Right forelimb (tissue), 1 donor: Measurements from ENCODE around the gene SULT1A3.
"Not testable (repeated sequence)": the region's sequence is repeated elsewhere in the genome, so short reads cannot be mapped to it uniquely, and the experiment has no call there.

Source experiments
- DNase-seq: peaks from one replicate; pipeline ENCODE4 v3.0.0-alpha.2; 2018

SULT1A3 gene

DNA sequence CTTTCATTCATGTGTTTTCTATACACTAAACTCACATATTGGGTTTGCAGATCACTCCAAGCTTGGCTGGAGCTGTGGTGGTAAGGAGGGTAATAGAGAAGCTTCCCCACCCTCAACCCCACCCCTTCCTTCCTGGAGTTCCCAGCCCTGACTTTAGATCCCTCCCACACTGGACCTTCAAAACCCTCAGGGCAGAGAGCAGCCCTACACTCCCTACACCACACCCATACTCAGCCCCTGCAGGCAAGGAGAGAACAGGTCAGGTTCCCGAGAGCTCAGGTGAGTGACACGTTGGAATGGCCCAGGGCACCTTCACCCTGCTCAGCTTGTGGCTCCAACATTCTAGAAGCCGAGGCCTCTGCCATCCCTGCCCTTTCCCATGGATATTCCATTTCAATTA is at the start of gene SULT1A3:
SULT1A3 (plus strand) TSS at position 207 of the 400 bp plus-strand sequence. CDS start 1,474 bp downstream, outside the sequence.
- DNase-seq = not testable (repeated sequence)

DNA sequence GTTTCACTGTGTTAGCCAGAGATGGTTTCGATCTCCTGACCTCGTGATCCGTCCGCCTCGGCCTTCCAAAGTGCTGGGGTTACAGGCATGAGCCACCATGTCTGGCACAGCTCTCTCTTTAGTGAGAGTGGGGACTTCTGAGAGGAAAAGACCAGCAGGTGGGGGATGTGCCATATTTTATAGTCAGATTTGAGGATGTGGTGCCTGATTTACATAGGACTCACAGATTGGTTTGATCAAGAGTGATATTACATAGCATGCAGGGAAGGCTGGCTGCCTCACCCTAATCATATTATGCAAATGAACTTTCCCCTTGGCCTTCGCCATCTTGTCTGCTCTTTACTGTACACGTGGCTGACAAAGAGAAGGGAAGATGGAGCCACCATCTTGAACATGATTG is 48.0 kb upstream of the SULT1A3 start:
- DNase-seq = no peak

GRCh38 chr16:30152517-30152916 is 46.5 kb upstream of the SULT1A3 start:
- no peak for DNase-seq

GRCh38 chr16:30155188-30155587 is 43.9 kb upstream of the SULT1A3 start:
- DNase-seq = no peak

DNA sequence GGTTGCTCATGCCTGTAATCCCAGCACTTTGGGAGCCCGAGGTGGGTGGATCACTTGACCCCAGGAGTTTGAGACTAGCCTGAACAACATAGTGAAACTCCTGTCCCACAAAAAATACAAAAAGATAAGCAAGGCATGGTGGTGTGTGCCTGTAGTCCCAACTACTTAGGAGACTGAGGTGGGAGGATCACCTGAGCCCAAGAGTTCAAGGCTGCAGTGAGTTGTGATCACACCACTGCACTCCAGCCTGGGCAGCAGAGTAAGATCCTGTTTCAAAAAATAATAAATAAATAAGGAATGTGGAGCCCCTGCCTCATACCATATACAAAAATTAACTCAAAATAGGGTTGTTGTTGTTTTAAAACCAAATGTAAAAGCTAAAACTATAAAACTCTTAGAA is 41.8 kb upstream of the SULT1A3 start:
- DNase-seq = no peak

GRCh38 chr16:30163538-30163937 is 35.5 kb upstream of the SULT1A3 start:
- DNase-seq = no peak

GRCh38 chr16:30166202-30166902 is 32.7 kb upstream of the SULT1A3 start:
- no peak for DNase-seq

- not testable (repeated sequence) for DNase-seq
These were observed 30.3 kb upstream of the SULT1A3 start for GRCh38 chr16:30168746-30169145.

GRCh38 chr16:30169416-30169815 is 29.6 kb upstream of the SULT1A3 start:
- DNase-seq = not testable (repeated sequence)

DNA sequence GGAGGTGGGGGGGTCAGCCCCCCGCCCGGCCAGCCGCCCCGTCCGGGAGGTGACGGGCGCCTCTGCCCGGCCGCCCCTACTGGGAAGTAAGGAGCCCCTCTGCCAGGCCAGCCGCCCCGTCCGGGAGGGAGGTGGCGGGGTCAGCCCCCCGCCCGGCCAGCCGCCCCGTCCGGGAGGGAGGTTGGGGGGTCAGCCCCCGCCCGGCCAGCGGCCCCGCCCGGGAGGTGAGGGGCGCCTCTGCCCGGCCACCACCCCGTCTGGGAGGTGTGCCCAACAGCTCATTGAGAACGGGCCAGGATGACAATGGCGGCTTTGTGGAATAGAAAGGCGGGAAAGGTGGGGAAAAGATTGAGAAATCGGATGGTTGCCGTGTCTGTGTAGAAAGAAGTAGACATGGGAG is 28.9 kb upstream of the SULT1A3 start:
- not testable (repeated sequence) for DNase-seq

GRCh38 chr16:30173054-30173453 is 26.0 kb upstream of the SULT1A3 start:
- DNase-seq = no peak

DNA sequence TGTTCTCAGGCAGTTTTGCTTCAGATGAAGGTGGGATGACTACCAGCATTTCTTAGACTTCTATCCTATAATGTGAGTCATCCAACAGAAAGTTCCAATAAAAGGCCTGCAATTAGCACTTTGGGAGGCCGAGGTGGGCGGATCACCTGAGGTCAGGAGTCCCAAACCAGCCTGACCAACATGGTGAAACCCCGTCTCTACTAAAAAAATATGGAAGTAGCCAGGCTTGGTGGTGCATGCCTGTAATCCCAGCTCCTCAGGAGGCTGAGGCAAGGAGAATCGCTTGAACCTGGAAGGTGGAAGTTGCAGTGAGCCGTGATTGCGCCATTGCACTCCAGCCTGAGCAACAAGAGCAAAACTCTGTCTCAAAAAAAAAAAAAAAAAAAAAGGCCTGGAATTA is 22.2 kb upstream of the SULT1A3 start:
- not testable (repeated sequence) for DNase-seq

- DNase-seq = no peak
These were observed 19.9 kb upstream of the SULT1A3 start for GRCh38 chr16:30179195-30179594.

DNA sequence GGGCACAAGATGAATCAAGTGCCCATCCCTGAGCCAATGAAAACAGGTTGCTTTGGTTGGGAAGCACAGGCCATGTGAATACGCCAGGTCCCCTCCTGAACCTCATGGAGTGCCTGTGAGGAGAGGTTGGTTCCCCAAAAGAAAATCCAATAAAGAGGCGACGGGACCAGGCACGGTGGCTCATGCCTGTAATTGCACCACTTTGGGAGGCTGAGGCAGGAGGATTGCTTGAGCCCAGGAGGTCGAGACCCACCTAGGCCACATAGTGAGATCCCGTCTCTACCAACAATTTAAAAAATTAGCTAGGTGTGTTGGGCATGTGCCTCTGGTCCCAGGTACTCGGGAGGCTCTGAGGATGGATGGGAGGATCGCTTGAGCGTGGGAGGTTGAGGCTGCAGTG is 19.1 kb upstream of the SULT1A3 start:
- DNase-seq = no peak

- no peak for DNase-seq
These were observed 18.3 kb upstream of the SULT1A3 start for GRCh38 chr16:30180741-30181140.

- peak; percentile 88 for DNase-seq
These were observed 15.6 kb upstream of the SULT1A3 start, which contains the start of gene CORO1A for GRCh38 chr16:30183233-30184095. Gene CORO1A, plus strand, starts transcription at chr16:30183602. Its CDS starts 1,608 bp downstream, at chr16:30185210.

DNA sequence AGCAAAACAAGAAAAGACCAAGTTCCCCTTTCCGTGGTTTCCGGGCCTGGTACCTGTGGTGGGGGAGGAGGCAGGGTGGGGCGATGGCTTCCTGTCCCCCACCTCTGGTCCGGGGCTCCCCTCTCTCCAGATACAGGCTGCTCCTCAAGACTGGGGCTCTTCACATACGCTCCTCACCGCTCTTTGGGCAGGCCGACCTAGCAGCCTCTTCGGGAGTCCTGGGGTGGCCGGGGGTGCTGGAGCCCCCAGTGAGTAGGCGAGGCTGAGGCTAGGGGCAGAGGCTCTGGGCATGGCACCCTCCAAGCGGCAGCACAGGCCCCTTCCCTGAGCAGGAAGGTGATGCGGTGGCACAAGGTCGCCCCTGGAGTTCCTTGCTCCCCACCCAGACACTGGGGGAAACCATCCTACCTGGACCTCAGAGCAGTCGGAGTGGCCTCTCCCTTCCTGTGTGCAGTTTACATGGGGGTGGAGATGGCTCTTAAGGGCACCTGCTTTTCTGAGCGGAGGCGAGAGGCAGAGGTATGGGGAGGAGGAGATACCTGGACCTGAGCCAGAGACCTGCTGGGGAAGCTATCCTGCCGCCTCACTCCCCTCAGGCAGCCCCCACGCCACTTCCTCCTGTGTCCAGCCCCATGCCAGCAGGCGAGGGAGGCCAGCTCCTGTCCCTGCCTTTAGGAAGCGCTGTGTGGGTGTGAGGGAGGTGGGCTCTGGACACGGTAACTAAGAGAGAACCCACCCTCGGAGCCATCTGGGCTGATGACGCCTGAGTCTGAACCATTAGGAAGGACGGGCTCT is 14.8 kb upstream of the SULT1A3 start:
- peak; percentile 50 for DNase-seq

- DNase-seq = no peak
These were observed 14.0 kb upstream of the SULT1A3 start for GRCh38 chr16:30184891-30185682.

GRCh38 chr16:30185683-30186421 is 13.2 kb upstream of the SULT1A3 start:
- peak; percentile 41 for DNase-seq

GRCh38 chr16:30186444-30186781 is 12.6 kb upstream of the SULT1A3 start:
- DNase-seq = no peak

- DNase-seq = peak; percentile 59
These were observed 12.1 kb upstream of the SULT1A3 start for GRCh38 chr16:30186782-30187555.
